ENCODE results near the gene BICD1.
"Not testable (repeated sequence)": the region's sequence is repeated elsewhere in the genome, so short reads cannot be mapped to it uniquely, and the experiment has no call there.

BICD1 gene

GRCh38 chr12:32249777-32250176 lies 143.1 kb downstream of the BICD1 start:
- DNase-seq: no peak

GRCh38 chr12:32252199-32253073 lies 145.8 kb downstream of the BICD1 start:
- DNase-seq: no peak

DNA sequence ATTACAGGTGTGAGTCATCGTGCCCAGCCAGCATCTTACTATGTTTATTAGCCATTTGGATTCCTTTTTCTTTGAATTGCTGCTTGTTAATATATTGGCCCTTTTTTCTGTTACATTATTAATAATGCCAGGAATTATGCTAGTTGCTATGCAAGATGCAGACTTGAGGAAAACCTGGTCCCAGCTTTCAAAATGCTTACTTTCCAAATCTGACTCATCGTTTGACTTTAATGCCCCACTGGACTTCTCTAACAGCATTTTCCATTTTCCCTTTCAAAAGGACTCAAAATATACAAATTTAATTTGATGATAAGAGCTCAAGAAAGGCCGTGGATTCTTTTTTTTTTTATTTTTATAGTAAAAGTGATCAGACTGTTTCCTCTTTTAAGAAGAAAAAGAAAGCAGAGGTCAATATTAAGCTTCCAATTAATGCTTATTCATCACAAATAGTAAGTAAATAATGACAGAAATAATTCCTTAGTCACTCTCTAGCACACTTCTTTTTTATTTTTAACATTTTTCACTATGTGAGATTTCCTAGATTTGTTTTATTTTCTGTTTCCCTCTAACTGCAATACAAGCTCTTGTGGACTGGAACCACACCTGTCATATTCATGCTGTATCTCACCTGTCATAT lies 146.6 kb downstream of the BICD1 start:
- no peak for DNase-seq

DNA sequence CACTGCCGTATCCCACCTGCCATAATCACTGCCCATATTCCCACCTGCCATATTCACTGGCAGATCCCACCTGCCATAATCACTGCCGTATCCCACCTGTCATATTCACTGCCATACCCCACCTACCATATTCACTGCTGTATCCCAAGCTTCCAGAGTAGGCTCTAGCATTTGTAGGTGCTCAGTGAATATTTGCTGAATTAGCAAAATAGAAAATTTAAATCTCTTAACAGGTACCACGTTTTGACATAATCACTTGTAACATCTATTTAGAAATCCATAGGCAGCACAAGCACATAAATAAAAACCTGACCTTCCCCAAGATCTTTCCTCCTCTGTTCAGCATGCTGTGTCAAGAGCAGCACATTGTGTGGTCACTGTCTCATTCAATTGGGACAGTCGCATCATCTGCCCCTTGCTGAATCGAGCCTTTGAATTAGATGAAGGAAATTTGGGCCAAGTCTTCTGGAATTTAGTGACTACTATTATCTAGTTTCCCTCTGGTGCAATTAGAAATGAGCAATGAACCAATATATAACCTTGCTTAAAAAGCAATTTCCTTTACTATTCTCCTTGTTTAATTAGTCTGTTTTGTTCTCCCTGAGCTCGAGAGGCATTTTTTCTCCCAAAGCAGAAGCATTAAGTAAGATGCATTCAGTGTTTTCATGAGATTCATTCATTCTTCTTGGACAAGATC lies 147.8 kb downstream of the BICD1 start:
- DNase-seq: no peak

DNA sequence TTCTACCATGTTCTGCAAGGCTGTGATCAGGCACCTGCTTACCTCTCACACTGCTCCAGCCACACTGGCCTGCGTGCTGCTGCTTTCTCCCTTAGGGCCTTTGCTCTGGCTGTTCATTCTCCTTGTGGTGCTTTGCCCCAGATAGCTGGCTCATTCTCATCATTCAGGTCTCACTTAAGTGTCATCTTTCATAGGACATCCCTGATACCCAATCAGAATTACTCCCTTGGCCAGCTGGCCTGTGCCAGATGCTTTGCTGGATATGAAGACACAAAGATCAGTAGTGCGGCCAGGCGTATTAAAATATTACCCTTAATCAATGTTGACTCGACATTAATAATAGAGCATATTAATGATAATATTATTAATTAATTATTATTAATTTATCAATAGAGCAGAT lies 148.9 kb downstream of the BICD1 start:
- no peak for DNase-seq

- no peak for DNase-seq
Measured at GRCh38 chr12:32257695-32258496, 151.2 kb downstream of the BICD1 start.

DNA sequence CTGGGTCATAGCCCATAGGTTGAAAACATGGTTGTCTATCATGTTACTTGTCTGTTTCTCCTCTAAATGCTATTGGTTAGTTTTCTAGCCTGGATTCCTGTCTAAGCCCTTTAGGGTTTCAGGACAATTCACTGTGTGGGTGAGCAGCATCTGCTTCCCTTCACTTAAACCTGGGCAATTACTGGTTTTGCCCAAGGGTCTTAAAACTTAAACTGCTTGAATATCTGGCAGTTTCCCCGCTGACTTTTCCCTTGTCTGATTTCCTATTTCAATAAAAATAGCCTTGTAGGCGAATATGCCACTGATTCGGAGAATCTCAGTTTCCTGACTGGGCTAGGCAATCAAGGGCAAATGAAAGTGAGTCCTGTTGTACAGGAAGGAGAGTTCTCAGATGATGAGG lies 154.0 kb downstream of the BICD1 start:
- no peak for DNase-seq

DNA sequence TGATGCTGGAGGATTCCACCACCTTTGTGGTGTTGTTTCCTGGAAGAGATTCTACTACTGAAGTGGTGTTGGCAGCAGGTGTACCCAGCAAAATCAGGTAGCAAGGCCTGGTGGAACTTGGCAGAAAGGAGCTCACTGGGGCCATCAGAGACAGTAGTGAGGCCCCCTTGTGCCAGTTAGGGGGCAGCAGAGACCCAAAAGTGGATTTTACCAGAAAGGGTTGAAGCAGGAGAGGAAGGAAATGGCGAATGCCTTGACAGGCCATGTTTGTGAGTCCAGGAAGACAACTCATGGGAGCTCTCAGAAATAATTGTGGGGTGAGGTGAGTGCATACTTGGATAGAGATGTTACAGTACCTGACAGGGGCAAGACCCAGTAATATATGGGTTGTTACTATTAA lies 155.0 kb downstream of the BICD1 start:
- peak in 1 of 2 donors; percentile 1 for DNase-seq

DNA sequence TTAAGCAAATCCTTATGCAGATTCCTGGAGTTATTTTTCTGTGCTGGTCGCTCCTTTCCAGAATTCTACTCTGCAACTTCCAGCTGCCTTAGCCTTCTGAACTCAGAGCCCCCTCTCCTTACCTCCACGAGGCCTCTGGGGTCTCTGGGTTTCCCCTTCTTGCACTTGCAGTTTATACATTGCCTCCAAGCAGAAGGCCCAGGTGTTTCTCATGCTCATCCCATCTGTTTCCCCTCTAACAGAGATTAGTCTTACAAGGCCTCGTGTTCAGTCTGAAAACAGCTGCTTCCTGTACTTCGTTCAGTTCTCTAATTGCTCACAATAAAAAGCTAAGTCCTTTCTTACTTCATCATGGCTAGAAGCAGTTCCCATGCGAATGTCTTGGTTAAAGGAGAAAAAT lies 158.3 kb downstream of the BICD1 start:
- peak in 1 of 2 donors; percentile 31 for DNase-seq

DNA sequence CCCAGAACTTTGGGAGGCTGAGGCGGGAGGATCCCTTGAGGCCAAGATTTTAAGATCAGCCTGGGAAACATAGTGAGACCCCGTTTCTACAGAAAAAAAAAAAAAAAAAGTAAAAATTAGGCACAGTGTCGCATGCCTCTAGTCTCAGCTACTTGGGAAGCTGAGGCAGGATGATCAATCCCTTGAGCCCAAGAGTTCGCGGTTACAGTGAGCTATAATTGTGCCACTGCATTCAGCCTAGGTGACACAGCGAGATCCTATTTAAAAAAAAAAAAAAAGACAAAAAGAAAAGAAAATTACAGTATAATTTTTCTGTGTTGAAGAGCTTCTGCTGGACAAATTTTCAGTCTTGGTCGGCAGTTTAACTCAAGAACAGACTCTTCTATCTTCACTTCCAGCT lies 158.8 kb downstream of the BICD1 start:
- no peak for DNase-seq

GRCh38 chr12:32265951-32266350 lies 159.3 kb downstream of the BICD1 start:
- DNase-seq: no peak

GRCh38 chr12:32266756-32267155 lies 160.1 kb downstream of the BICD1 start:
- DNase-seq: no peak

DNA sequence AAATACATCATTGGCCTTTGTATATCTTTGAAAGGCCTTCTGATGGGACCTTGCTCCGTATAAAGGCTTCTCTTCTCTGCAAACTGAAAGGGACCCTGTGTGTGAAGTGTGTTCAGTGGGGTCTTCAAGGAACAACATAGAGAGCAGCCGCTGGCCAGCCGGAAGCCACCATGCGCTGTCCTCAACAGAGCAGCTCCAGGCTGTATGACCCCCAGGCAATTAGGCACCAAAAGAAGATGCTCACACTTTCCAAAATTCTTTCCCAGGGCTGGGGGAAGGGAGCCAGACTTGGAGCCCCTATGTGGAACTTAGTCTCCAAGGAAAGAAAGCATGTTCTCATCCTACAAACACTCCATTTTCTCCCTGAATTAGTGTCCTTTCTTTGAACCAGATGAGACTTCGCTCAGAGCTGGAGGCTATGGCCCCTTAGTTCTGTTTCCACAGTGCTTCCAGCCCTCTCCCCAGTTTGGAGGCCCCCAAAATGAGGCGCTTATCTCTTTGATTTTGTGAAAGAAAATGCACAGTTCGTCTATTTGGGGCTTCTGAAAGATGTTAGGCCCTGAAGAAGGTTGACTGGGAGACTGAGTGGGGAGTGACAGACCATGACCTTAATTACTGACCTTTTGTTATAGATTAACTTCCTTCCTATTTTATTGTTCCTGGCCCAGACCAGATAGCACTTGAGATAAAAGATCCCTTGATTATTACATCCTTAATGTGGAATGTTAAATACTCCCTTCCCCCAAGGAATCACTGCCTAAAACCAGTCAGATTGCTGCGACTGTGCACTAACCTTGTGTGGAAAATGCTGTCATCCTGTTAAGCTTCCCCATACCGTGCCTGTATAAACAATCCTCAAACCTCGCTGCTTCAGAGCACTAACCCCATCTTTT lies 164.4 kb downstream of the BICD1 start:
- DNase-seq: no peak

- no peak for DNase-seq
Measured at GRCh38 chr12:32272465-32272864, 165.8 kb downstream of the BICD1 start.

DNA sequence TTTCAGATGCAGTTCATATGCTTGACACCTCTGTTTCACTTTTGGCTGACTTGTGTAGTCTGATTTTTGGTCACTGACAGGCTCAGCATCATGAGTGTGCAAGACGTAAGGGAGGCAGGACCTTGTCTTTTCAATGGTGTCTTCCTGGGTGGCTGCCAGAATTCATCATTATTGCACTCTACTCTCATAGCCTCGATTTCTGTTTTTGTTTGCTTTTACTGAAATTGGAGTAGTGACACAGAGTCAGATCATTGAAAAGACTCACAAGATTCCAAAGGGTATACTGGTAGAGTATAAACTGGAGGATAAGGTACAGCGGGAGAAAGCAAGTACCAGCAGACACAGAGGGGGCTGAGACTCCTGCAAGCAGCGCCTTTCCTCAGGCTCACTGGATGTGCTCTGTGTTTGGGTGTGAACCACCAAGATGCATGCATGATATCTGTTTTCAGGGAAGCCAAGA lies 166.4 kb downstream of the BICD1 start:
- DNase-seq: peak in 1 of 2 donors; percentile 2

GRCh38 chr12:32273712-32274111 lies 167.1 kb downstream of the BICD1 start:
- DNase-seq: peak; percentile 35 to 63

GRCh38 chr12:32274665-32275064 lies 168.0 kb downstream of the BICD1 start:
- no peak for DNase-seq

DNA sequence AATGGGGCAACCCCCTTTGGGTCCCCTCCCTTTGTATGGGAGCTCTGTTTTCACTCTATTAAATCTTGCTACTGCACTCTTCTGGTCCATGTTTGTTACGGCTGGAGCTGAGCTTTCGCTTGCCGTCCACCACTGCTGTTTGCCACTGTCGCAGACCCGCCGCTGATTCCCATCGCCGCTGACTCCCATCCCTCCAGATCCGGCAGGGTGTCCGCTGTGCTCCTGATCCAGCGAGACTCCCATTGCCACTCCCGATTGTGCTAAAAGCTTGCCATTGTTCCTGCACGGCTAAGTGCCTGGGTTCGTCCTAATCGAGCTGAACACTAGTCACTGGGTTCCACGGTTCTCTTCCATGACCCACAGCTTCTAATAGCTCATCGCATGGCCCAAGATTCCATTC lies 168.9 kb downstream of the BICD1 start:
- DNase-seq: not testable (repeated sequence)

- DNase-seq: no peak
Measured at GRCh38 chr12:32277774-32278173, 171.1 kb downstream of the BICD1 start.

DNA sequence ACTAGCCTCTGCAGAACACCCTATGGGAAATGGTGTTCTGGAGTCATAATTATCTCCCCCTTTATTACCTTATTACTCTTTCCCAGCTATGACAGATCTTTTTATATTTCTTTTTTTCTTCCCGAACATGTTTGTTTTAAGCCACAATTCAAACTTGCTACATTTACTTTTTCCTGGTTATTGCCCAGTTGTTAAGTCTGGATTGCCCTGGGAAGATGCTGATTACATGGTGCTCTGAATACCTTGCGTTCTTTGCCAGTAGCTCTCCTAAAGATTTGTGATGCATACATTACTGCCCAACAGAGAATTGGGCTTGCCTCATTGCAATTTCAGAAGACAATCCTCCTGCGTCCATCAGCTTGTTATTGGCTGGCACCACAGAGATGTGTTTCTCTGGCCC lies 174.5 kb downstream of the BICD1 start:
- no peak for DNase-seq

- DNase-seq: no peak
Measured at GRCh38 chr12:32284561-32284960, 177.9 kb downstream of the BICD1 start.

DNA sequence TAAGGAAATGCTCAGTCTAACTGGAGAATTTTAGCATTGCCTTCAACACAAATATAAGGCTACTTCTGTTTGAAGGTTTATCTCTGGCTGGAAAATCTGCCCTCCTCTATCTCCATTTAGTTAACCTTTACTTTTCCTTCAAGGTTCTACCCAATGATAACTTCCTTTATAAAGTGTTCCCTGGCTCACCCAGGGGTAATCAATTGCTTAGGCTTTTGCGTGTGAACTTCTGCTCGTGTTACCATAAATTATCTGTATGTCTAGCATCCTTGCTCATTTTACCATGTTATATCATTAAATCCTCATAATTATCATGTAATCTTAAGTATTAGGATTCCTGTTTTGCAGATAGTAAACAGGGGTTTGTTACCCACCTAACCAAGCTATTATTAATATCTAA lies 178.4 kb downstream of the BICD1 start:
- no peak for DNase-seq
